Peyer's patch (tissue), 4 donors: ENCODE results near the gene DGKI.

Experiments
- POLR2A ChIP-seq, 2 donors: fragments of 450-650 bp; IDR thresholded peaks; one replicate each; pipeline ENCODE4 v1.5.1; 2017; ENCODE audit warnings: antibody characterized with exemption in 2 of 2, mild to moderate bottlenecking in 2 of 2, moderate library complexity in 2 of 2
- TF ChIP-seq, protein P1 (sequence below), 6 experiments: fragments of 450-650 bp in 4 of 6; fragments of 200-600 bp in 2 of 6; sonication (generic) in 1 of 6; IDR thresholded peaks; one replicate each; pipeline ENCODE4 v1.5.1; 2017 to 2019; ENCODE audit warnings: antibody characterized with exemption in 6 of 6, mild to moderate bottlenecking in 3 of 6, moderate library complexity in 1 of 6

- TF ChIP-seq, protein P1, sequence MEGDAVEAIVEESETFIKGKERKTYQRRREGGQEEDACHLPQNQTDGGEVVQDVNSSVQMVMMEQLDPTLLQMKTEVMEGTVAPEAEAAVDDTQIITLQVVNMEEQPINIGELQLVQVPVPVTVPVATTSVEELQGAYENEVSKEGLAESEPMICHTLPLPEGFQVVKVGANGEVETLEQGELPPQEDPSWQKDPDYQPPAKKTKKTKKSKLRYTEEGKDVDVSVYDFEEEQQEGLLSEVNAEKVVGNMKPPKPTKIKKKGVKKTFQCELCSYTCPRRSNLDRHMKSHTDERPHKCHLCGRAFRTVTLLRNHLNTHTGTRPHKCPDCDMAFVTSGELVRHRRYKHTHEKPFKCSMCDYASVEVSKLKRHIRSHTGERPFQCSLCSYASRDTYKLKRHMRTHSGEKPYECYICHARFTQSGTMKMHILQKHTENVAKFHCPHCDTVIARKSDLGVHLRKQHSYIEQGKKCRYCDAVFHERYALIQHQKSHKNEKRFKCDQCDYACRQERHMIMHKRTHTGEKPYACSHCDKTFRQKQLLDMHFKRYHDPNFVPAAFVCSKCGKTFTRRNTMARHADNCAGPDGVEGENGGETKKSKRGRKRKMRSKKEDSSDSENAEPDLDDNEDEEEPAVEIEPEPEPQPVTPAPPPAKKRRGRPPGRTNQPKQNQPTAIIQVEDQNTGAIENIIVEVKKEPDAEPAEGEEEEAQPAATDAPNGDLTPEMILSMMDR (IDR thresholded peaks at IDR 0.05) = no peak
- no peak for TF ChIP-seq POLR2A (IDR thresholded peaks at IDR 0.05)
Measured at GRCh38 chr7:137804836-137805235, 41.9 kb downstream of the DGKI start.
